Panc1 (cell line): ENCODE measurements around the gene SNRPA1.

ENCODE experiments used
- POLR2AphosphoS5 ChIP-seq: IDR thresholded peaks from 2 replicates; pipeline ENCODE4 v1.6.1; 2012; ENCODE audit warnings: mild to moderate bottlenecking, low read depth, low read length, moderate library complexity
- TCF7L2 ChIP-seq: IDR thresholded peaks from 2 replicates; pipeline ENCODE4 v1.6.1; 2011; ENCODE audit warnings: mild to moderate bottlenecking, low read depth, low read length, inconsistent platforms
- TF ChIP-seq, protein P1 (sequence below): fragments of 450-650 bp; IDR thresholded peaks from 2 replicates; pipeline ENCODE4 v1.5.1; 2017; ENCODE audit warnings: mild to moderate bottlenecking
- TF ChIP-seq, protein P2 (sequence below), 2 experiments: IDR thresholded peaks; 2 replicates each; pipeline ENCODE4 v1.6.1; 2011 to 2012; ENCODE audit warnings: low read depth in 2 of 2, control low read depth in 1 of 2, low read length in 1 of 2, mild to moderate bottlenecking in 1 of 2, moderate library complexity in 1 of 2; ENCODE audit not compliant: insufficient read depth in 1 of 2

DNA sequence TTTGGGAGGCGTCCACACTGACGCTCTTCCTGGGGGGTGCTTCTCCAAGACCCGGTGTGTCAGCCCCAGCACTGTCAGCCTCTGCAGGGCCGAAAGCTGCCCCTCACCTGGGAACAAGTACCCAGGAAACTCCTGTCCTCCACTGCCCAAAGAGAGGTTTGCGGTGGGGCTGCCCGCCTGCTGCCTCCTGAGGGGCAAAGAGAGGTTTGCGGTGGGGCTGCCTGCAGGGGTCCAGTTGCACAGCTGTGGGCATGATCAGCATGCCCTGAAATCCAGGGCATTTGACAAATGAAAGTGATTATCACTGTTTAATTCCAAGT, 15.1 kb upstream of the SNRPA1 start:
- TF ChIP-seq, protein P1, sequence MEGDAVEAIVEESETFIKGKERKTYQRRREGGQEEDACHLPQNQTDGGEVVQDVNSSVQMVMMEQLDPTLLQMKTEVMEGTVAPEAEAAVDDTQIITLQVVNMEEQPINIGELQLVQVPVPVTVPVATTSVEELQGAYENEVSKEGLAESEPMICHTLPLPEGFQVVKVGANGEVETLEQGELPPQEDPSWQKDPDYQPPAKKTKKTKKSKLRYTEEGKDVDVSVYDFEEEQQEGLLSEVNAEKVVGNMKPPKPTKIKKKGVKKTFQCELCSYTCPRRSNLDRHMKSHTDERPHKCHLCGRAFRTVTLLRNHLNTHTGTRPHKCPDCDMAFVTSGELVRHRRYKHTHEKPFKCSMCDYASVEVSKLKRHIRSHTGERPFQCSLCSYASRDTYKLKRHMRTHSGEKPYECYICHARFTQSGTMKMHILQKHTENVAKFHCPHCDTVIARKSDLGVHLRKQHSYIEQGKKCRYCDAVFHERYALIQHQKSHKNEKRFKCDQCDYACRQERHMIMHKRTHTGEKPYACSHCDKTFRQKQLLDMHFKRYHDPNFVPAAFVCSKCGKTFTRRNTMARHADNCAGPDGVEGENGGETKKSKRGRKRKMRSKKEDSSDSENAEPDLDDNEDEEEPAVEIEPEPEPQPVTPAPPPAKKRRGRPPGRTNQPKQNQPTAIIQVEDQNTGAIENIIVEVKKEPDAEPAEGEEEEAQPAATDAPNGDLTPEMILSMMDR: no peak
- TF ChIP-seq POLR2AphosphoS5: no peak
- TF ChIP-seq, protein P2, sequence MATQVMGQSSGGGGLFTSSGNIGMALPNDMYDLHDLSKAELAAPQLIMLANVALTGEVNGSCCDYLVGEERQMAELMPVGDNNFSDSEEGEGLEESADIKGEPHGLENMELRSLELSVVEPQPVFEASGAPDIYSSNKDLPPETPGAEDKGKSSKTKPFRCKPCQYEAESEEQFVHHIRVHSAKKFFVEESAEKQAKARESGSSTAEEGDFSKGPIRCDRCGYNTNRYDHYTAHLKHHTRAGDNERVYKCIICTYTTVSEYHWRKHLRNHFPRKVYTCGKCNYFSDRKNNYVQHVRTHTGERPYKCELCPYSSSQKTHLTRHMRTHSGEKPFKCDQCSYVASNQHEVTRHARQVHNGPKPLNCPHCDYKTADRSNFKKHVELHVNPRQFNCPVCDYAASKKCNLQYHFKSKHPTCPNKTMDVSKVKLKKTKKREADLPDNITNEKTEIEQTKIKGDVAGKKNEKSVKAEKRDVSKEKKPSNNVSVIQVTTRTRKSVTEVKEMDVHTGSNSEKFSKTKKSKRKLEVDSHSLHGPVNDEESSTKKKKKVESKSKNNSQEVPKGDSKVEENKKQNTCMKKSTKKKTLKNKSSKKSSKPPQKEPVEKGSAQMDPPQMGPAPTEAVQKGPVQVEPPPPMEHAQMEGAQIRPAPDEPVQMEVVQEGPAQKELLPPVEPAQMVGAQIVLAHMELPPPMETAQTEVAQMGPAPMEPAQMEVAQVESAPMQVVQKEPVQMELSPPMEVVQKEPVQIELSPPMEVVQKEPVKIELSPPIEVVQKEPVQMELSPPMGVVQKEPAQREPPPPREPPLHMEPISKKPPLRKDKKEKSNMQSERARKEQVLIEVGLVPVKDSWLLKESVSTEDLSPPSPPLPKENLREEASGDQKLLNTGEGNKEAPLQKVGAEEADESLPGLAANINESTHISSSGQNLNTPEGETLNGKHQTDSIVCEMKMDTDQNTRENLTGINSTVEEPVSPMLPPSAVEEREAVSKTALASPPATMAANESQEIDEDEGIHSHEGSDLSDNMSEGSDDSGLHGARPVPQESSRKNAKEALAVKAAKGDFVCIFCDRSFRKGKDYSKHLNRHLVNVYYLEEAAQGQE (IDR thresholded peaks at IDR 0.05; ENCODE audit: insufficient read depth in 1 of 2, low read depth in 2 of 2, low read length in 1 of 2): no peak
- no peak for TF ChIP-seq TCF7L2
